Stimulated activated CD4-positive, alpha-beta T cell treated with anti-CD3 and anti-CD28 coated beads, Interleukin-2, amount 100 ng/mL, for 4 hours (primary cell): ENCODE measurements around the gene GRN.
"Not testable (repeated sequence)": the region's sequence is repeated elsewhere in the genome, so short reads cannot be mapped to it uniquely, and the experiment has no call there.

Experiments
- DNase-seq: peaks from one replicate; pipeline ENCODE4 v3.0.0-alpha.2; 2020; ENCODE audit warnings: low read depth

The GRN gene

GRCh38 chr17:44383363-44383762, 38.3 kb downstream of the GRN start:
- DNase-seq, result no peak

- no peak for DNase-seq
Measured at GRCh38 chr17:44383861-44384260, 38.8 kb downstream of the GRN start.

GRCh38 chr17:44384281-44384822, 39.2 kb downstream of the GRN start:
- no peak for DNase-seq

GRCh38 chr17:44384823-44385286, 39.8 kb downstream of the GRN start:
- DNase-seq, result no peak

- peak; percentile 82 for DNase-seq
Measured at GRCh38 chr17:44385287-44386181, 40.4 kb downstream of the GRN start.

- no peak for DNase-seq
Measured at GRCh38 chr17:44386182-44386525, 41.1 kb downstream of the GRN start.

GRCh38 chr17:44387804-44388203, 42.7 kb downstream of the GRN start:
- no peak for DNase-seq

- no peak for DNase-seq
Measured at GRCh38 chr17:44389281-44389680, 44.2 kb downstream of the GRN start, which contains the start of gene ITGA2B. ITGA2B (minus strand) TSS chr17:44389649; CDS start chr17:44389473, 176 bp downstream.

- DNase-seq, result no peak
Measured at GRCh38 chr17:44389723-44390202, 44.7 kb downstream of the GRN start.

- DNase-seq, result no peak
Measured at GRCh38 chr17:44390250-44390870, 45.3 kb downstream of the GRN start.

- DNase-seq, result not testable (repeated sequence)
Measured at GRCh38 chr17:44394112-44394511, 49.0 kb downstream of the GRN start.

- no peak for DNase-seq
Measured at GRCh38 chr17:44394833-44395232, 49.7 kb downstream of the GRN start.

GRCh38 chr17:44396946-44397345, 51.8 kb downstream of the GRN start:
- DNase-seq, result no peak

- DNase-seq, result no peak
Measured at GRCh38 chr17:44397479-44398440, 52.7 kb downstream of the GRN start.

GRCh38 chr17:44398692-44399691, 53.9 kb downstream of the GRN start:
- DNase-seq, result no peak

- DNase-seq, result no peak
Measured at GRCh38 chr17:44400226-44400847, 55.2 kb downstream of the GRN start.
